ENCODE measurements around the gene ALDH2.

GRCh38 chr12:111788178-111788654 lies 21.5 kb downstream of the ALDH2 start:
- peak in 3 of 4 experiments; percentile 10 to 35 (median 13) for TF ChIP-seq CTCF (IDR thresholded peaks at IDR 0.05)
- no peak for TF ChIP-seq POLR2A (IDR thresholded peaks at IDR 0.05)

Measured in uterus (tissue), 2 donors.